IMR-90 (cell line): Measurements from ENCODE around the gene MRPL28.

Source experiments
- BHLHE40 ChIP-seq: fragments of 150-350 bp; IDR thresholded peaks from 2 replicates; pipeline ENCODE4 v1.6.1; 2016; ENCODE audit warnings: mild to moderate bottlenecking, low read depth, low read length
- CEBPB ChIP-seq: IDR thresholded peaks from 2 replicates; pipeline ENCODE4 v1.6.1; 2012; ENCODE audit warnings: low read depth, low read length, improper control_type of control experiment
- CHD1 ChIP-seq: IDR thresholded peaks from 2 replicates; pipeline ENCODE4 v1.6.1; 2012; ENCODE audit warnings: low read depth, low read length, improper control_type of control experiment
- CTCF ChIP-seq: conservative IDR thresholded peaks from 2 replicates; pipeline ENCODE4 v1.5.1; 2012; ENCODE audit warnings: mild to moderate bottlenecking, low read depth, low read length, improper control_type of control experiment
- MAFK ChIP-seq: IDR thresholded peaks from 2 replicates; pipeline ENCODE4 v1.6.1; 2012; ENCODE audit warnings: low read depth, low read length, improper control_type of control experiment
- MAZ ChIP-seq: IDR thresholded peaks from 2 replicates; pipeline ENCODE4 v1.6.1; 2012; ENCODE audit warnings: low read depth, mild to moderate bottlenecking, low read length, improper control_type of control experiment, moderate library complexity, borderline replicate concordance
- NFE2L2 ChIP-seq: fragments of 150-350 bp; IDR thresholded peaks from 2 replicates; pipeline ENCODE4 v1.6.1; 2016; ENCODE audit warnings: low read depth, mild to moderate bottlenecking, low read length
- POLR2A ChIP-seq: IDR thresholded peaks from 2 replicates; pipeline ENCODE4 v1.6.1; 2012; ENCODE audit warnings: mild to moderate bottlenecking, low read depth, low read length
- RAD21 ChIP-seq: IDR thresholded peaks from 2 replicates; pipeline ENCODE4 v1.6.1; 2012; ENCODE audit warnings: low read length, improper control_type of control experiment
- RCOR1 ChIP-seq: IDR thresholded peaks from 2 replicates; pipeline ENCODE4 v1.6.1; 2012; ENCODE audit warnings: mild to moderate bottlenecking, low read length, improper control_type of control experiment; ENCODE audit not compliant: insufficient replicate concordance
- RFX5 ChIP-seq: IDR thresholded peaks from 2 replicates; pipeline ENCODE4 v1.8.0; 2012; ENCODE audit warnings: low read depth, mild to moderate bottlenecking, low read length, moderate library complexity
- SMC3 ChIP-seq: fragments of 150-350 bp; IDR thresholded peaks from 2 replicates; pipeline ENCODE4 v1.6.1; 2016; ENCODE audit warnings: low read depth, mild to moderate bottlenecking, antibody characterized with exemption, low read length, moderate library complexity
- TF ChIP-seq, protein P1 (sequence below): fragments of 150-350 bp; IDR thresholded peaks from 2 replicates; pipeline ENCODE4 v1.6.1; 2017; ENCODE audit warnings: mild to moderate bottlenecking, antibody characterized with exemption, low read length, low read depth

DNA sequence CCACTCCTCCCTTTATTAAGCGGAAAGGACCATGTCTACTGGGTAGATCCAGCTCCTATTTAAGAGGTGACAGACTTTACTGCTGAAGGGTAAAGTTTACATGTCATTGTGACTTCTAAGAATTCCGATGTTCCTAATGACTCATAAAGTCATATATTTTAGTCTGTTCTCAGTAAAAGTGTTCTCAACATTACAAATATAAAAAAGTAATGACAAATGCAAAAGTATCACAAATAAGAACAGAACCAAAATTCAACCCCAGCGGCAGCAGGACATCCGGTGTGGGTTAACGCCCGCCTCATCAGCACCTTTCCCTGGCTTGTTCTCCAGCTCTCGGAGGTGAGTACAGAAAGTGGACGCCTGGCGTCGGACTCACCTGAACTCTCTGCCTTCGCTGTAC lies 24.6 kb downstream of the MRPL28 start:
- no peak for TF ChIP-seq BHLHE40
- TF ChIP-seq CTCF: no peak
- TF ChIP-seq RFX5: no peak
- no peak for TF ChIP-seq POLR2A
- no peak for TF ChIP-seq CEBPB
- no peak for TF ChIP-seq NFE2L2
- no peak for TF ChIP-seq SMC3
- TF ChIP-seq RCOR1: no peak
- TF ChIP-seq, protein P1, sequence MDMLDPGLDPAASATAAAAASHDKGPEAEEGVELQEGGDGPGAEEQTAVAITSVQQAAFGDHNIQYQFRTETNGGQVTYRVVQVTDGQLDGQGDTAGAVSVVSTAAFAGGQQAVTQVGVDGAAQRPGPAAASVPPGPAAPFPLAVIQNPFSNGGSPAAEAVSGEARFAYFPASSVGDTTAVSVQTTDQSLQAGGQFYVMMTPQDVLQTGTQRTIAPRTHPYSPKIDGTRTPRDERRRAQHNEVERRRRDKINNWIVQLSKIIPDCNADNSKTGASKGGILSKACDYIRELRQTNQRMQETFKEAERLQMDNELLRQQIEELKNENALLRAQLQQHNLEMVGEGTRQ: no peak
- TF ChIP-seq RAD21: no peak
- TF ChIP-seq MAFK: no peak
- TF ChIP-seq MAZ: no peak
- TF ChIP-seq CHD1: no peak
